Measurements from ENCODE around the gene GABARAPL1.

The GABARAPL1 gene

GRCh38 chr12:10191865-10192264, 20.8 kb upstream of the GABARAPL1 start:
- H3K27ac ChIP-seq (replicated peaks), result no peak overlapping the region
- H3K4me3 ChIP-seq (replicated peaks; ENCODE audit: insufficient read depth, low read length), result no peak overlapping the region
- TF ChIP-seq CTCF (IDR thresholded peaks at IDR 0.05; ENCODE audit: insufficient read depth, low read length) (no peak), SPI1 (IDR thresholded peaks at IDR 0.05; ENCODE audit: borderline replicate concordance, low read depth) (no peak), POLR2AphosphoS5 (IDR thresholded peaks at IDR 0.05; ENCODE audit: low read depth) (no peak), GABPA (IDR thresholded peaks at IDR 0.05; ENCODE audit: low read depth) (no peak), REST (IDR thresholded peaks at IDR 0.05; ENCODE audit: insufficient replicate concordance, low read depth) (no peak)
- DNase-seq (ENCODE audit: low read depth in 1 of 2, low spot score in 1 of 2), result no peak
- H3K27me3 ChIP-seq (ENCODE audit: insufficient read depth, poor library complexity, severe bottlenecking), result peaks cover 3% of the 10 kb centered on the region

GRCh38 chr12:10194160-10194670, 18.5 kb upstream of the GABARAPL1 start:
- TF ChIP-seq CTCF (IDR thresholded peaks at IDR 0.05; ENCODE audit: insufficient read depth, low read length) (no peak), SPI1 (IDR thresholded peaks at IDR 0.05; ENCODE audit: borderline replicate concordance, low read depth) (no peak), POLR2AphosphoS5 (IDR thresholded peaks at IDR 0.05; ENCODE audit: low read depth) (no peak), REST (IDR thresholded peaks at IDR 0.05; ENCODE audit: insufficient replicate concordance, low read depth) (no peak), GABPA (IDR thresholded peaks at IDR 0.05; ENCODE audit: low read depth) (no peak)
- H3K27me3 ChIP-seq (ENCODE audit: insufficient read depth, poor library complexity, severe bottlenecking), result peaks cover 3% of the 10 kb centered on the region
- no peak overlapping the region for H3K4me3 ChIP-seq (replicated peaks; ENCODE audit: insufficient read depth, low read length)
- no peak overlapping the region for H3K27ac ChIP-seq (replicated peaks)
- no peak for DNase-seq (ENCODE audit: low read depth in 1 of 2, low spot score in 1 of 2)

GRCh38 chr12:10196210-10196609, 16.5 kb upstream of the GABARAPL1 start:
- peak in 1 of 2 experiments; percentile 41 for DNase-seq (ENCODE audit: low read depth in 1 of 2, low spot score in 1 of 2)
- no peak overlapping the region for H3K4me3 ChIP-seq (replicated peaks; ENCODE audit: insufficient read depth, low read length)
- H3K27me3 ChIP-seq (ENCODE audit: insufficient read depth, poor library complexity, severe bottlenecking), result peaks cover 3% of the 10 kb centered on the region
- no peak for TF ChIP-seq CTCF (IDR thresholded peaks at IDR 0.05; ENCODE audit: insufficient read depth, low read length)
- no peak for TF ChIP-seq GABPA (IDR thresholded peaks at IDR 0.05; ENCODE audit: low read depth)
- no peak for TF ChIP-seq POLR2AphosphoS5 (IDR thresholded peaks at IDR 0.05; ENCODE audit: low read depth)
- TF ChIP-seq SPI1 (IDR thresholded peaks at IDR 0.05; ENCODE audit: borderline replicate concordance, low read depth), result no peak; the same call in 1 of the 2 replicates
- no peak for TF ChIP-seq REST (IDR thresholded peaks at IDR 0.05; ENCODE audit: insufficient replicate concordance, low read depth)
- H3K27ac ChIP-seq (replicated peaks), result no peak overlapping the region

All from HL-60 (cell line).